ENCODE results near the gene SZRD1. TPM values are rescaled to one million over a fixed set of nuclear protein-coding genes. Genes with fewer than 3 reads are reported as not detected.

The SZRD1 gene
- total and polyA plus RNA-seq, 3 donors from 2014 or later: 47.8 to 88.5 (median 57.9) TPM

DNA sequence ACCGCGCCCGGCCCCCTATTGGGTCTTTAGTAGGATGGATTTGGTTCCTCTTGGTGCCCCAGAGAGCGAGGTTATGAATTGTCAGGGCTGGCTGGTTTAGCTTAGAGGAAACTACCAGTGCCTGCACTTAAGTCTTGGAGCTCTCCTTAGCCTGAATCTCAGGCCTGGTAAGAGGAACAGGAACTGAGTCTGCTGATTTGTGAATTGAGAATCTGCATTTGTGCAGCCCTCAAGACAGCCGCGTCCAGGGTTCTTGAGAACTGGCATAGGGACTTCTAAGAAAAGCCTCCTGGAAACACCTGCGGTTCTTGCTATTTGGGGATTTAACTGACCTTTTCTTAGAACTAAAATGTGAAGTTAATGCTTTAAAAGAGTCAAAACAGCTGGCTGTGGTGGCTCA, 75.2 kb downstream of the SZRD1 start:
- H3K9me3 ChIP-seq: no peaks in the 10 kb centered on the region
- peak overlapping the region in 1 of 2 donors; percentile 43 for H3K27ac ChIP-seq
- H3K36me3 ChIP-seq (ENCODE audit: low read depth, missing control alignments): no peaks in the 10 kb centered on the region
- H3K4me1 ChIP-seq: peaks cover 25% of the 10 kb centered on the region
- TF ChIP-seq POLR2A (IDR thresholded peaks at IDR 0.05): no peak
- TF ChIP-seq, protein P1, sequence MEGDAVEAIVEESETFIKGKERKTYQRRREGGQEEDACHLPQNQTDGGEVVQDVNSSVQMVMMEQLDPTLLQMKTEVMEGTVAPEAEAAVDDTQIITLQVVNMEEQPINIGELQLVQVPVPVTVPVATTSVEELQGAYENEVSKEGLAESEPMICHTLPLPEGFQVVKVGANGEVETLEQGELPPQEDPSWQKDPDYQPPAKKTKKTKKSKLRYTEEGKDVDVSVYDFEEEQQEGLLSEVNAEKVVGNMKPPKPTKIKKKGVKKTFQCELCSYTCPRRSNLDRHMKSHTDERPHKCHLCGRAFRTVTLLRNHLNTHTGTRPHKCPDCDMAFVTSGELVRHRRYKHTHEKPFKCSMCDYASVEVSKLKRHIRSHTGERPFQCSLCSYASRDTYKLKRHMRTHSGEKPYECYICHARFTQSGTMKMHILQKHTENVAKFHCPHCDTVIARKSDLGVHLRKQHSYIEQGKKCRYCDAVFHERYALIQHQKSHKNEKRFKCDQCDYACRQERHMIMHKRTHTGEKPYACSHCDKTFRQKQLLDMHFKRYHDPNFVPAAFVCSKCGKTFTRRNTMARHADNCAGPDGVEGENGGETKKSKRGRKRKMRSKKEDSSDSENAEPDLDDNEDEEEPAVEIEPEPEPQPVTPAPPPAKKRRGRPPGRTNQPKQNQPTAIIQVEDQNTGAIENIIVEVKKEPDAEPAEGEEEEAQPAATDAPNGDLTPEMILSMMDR (IDR thresholded peaks at IDR 0.05): no peak
- intact Hi-C loops (cut with DNase I; ENCODE audit: low total_unique reads): no loop called here
- H3K4me3 ChIP-seq: peak overlapping the region in 1 of 2 donors; percentile 93
- H3K27me3 ChIP-seq: no peaks in the 10 kb centered on the region
- 62 to 78% methylated on average over 7 of the region's 7 CpGs for WGBS, 2 donors
- DNase-seq: no peak

DNA sequence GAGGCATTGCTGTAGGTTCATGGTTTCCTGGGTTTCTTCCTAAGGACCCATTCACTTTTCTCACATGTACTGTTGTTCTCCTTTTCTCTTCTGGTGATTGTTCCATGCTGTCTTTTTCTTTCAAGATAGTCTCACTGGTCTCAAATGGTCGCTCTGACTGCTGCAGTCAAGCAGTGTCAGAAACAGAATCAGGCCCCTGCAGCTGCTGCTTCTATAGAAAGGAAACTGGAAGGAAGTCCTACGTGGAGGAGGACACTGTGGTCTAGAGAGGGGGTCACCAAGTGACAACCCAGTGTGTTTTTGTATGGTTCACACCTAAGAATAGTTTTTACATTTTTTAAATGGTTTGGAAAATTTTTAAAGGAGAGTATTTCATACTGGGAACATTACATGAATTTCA, 75.9 kb downstream of the SZRD1 start:
- peak overlapping the region in 1 of 2 donors; percentile 43 for H3K27ac ChIP-seq
- H3K4me3 ChIP-seq: no peak overlapping the region
- no peaks in the 10 kb centered on the region for H3K9me3 ChIP-seq
- DNase-seq: no peak
- WGBS, 2 donors: 65 to 67% methylated on average over 2 of the region's 2 CpGs
- TF ChIP-seq, protein P1 (IDR thresholded peaks at IDR 0.05): no peak
- TF ChIP-seq POLR2A (IDR thresholded peaks at IDR 0.05): no peak
- peaks cover 25% of the 10 kb centered on the region for H3K4me1 ChIP-seq
- H3K27me3 ChIP-seq: no peaks in the 10 kb centered on the region
- intact Hi-C loops (cut with DNase I; ENCODE audit: low total_unique reads): no loop called here
- no peaks in the 10 kb centered on the region for H3K36me3 ChIP-seq (ENCODE audit: low read depth, missing control alignments)

DNA sequence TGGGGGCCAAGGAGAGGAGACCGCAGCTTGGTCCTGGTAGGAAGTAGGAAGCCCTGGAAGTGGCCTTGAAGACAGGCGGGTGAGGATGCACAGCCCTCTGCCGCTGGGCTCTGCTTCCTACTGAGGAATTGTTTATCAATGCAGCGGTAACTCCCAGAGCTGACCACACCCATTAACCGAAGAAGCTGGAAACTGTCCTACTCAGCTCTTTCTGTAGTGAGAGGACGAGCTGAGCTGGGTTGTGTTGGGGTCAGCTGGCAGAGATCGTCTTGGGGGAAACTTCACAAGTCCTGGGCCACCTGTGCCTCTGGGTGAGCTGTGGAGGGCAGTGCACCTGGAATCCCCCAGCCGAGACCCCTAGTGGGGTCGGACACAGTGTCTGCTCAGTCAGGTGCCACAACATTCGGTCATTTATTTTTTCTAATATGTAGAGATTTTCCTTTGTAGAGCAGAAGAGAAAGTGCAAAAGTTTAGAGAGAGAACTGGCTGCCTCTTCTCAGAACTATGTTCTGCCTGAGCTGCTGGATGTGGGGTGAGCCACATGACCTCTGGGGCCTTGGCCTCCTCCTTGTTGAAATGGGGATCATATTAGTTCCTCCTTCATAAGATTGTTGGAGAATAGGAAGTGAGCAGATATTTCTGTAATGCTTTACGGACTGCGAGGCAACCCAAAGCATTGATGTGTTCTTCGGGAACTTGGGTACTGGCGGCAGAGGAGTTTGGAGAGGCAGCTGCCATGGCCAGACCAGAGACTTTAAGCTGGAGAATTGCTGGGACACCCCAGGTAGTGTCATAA, 77.1 kb downstream of the SZRD1 start:
- H3K27ac ChIP-seq: peak overlapping the region; percentile 13 to 57
- no peaks in the 10 kb centered on the region for H3K36me3 ChIP-seq (ENCODE audit: low read depth, missing control alignments)
- DNase-seq: peak; percentile 66
- H3K4me3 ChIP-seq: no peak overlapping the region
- TF ChIP-seq, protein P1 (IDR thresholded peaks at IDR 0.05): no peak
- no peak for TF ChIP-seq POLR2A (IDR thresholded peaks at IDR 0.05)
- intact Hi-C loops (cut with DNase I; ENCODE audit: low total_unique reads): no loop called here
- H3K27me3 ChIP-seq: no peaks in the 10 kb centered on the region
- no peaks in the 10 kb centered on the region for H3K9me3 ChIP-seq
- peaks cover 25% of the 10 kb centered on the region for H3K4me1 ChIP-seq
- 56 to 67% methylated on average over 14 of the region's 14 CpGs for WGBS, 2 donors

DNA sequence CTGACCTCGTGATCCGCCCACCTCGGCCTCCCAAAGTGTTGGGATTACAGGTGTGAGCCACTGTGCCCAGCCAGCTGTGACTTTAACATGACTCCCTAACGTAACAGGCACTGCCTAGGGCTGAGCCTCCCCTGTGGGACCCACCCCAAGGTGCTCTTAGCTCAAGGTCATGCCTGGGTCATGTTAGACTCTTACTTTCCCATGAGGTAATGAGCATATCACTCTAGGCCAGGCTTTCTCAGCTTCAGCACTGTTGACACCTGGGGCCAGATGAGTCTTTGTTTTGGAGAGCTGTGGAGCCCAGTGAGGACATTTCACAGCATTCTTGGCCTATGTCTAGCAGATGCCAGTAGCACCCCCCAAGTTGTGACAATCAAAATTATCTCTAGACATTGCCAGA, 78.0 kb downstream of the SZRD1 start:
- H3K9me3 ChIP-seq: no peaks in the 10 kb centered on the region
- DNase-seq: no peak
- H3K4me1 ChIP-seq: peaks cover 25% of the 10 kb centered on the region
- H3K4me3 ChIP-seq: no peak overlapping the region
- H3K36me3 ChIP-seq (ENCODE audit: low read depth, missing control alignments): no peaks in the 10 kb centered on the region
- peak overlapping the region in 1 of 2 donors; percentile 20 for H3K27ac ChIP-seq
- H3K27me3 ChIP-seq: no peaks in the 10 kb centered on the region
- TF ChIP-seq POLR2A (IDR thresholded peaks at IDR 0.05): no peak
- TF ChIP-seq, protein P1 (IDR thresholded peaks at IDR 0.05): no peak
- 81 to 88% methylated on average over 4 of the region's 4 CpGs for WGBS, 2 donors
- intact Hi-C loops (cut with DNase I; ENCODE audit: low total_unique reads): no loop called here

DNA sequence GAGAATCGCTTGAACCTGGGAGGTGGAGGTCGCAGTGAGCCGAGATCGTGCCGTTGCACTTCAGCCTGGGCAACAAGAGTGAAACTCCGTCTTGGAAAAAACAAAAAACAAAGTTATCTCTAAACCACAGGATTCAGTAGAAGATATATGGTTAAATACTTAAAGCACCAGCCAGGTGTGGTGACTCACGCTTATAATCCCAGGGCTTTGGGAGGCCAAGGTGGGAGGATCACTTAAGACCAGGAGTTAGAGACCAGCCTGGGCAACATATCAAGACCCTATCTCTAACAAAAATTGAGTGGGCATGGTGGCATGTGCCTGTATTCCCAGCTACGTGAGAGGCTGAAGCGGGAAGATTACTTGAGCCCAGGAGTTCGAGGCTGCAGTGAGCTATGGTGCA, 79.1 kb downstream of the SZRD1 start:
- DNase-seq: no peak
- H3K27me3 ChIP-seq: no peaks in the 10 kb centered on the region
- intact Hi-C loops (cut with DNase I; ENCODE audit: low total_unique reads): no loop called here
- no peak overlapping the region for H3K4me3 ChIP-seq
- H3K27ac ChIP-seq: no peak overlapping the region
- 85 to 88% methylated on average over 10 of the region's 10 CpGs for WGBS, 2 donors
- no peaks in the 10 kb centered on the region for H3K9me3 ChIP-seq
- H3K4me1 ChIP-seq: peaks cover 25% of the 10 kb centered on the region
- no peaks in the 10 kb centered on the region for H3K36me3 ChIP-seq (ENCODE audit: low read depth, missing control alignments)
- TF ChIP-seq POLR2A (IDR thresholded peaks at IDR 0.05): no peak
- TF ChIP-seq, protein P1 (IDR thresholded peaks at IDR 0.05): no peak
